ENCODE data around the gene HDGFL2. TPM values are rescaled to one million over a fixed set of nuclear protein-coding genes. Genes with fewer than 3 reads are reported as not detected.

The HDGFL2 gene
- total and polyA plus RNA-seq, 2 of the 8 experiments (the other 6 are each of a cell fraction or from before 2014, with no cell fraction given) = 31.1 to 106 TPM

GRCh38 chr19:4543842-4544647 is 71.9 kb downstream of the HDGFL2 start (continued):
- no peak for TF ChIP-seq CHD7 (IDR thresholded peaks at IDR 0.05; ENCODE audit: insufficient replicate concordance, low read length)
- no peak for TF ChIP-seq CTBP2 (IDR thresholded peaks at IDR 0.05; ENCODE audit: borderline replicate concordance, insufficient read depth, insufficient read length, low read length)
- no peak for TF ChIP-seq SIX5 (IDR thresholded peaks at IDR 0.05; ENCODE audit: low read depth, low read length)
- no peak for TF ChIP-seq GABPA (IDR thresholded peaks at IDR 0.05; ENCODE audit: borderline replicate concordance, insufficient read depth, low read length)
- TF ChIP-seq ASH2L (IDR thresholded peaks at IDR 0.05; ENCODE audit: low read length) = no peak
- TF ChIP-seq NANOG (IDR thresholded peaks at IDR 0.05; ENCODE audit: insufficient read depth, low read depth, low read length, poor library complexity, severe bottlenecking) = no peak
- no peak for TF ChIP-seq KDM1A (IDR thresholded peaks at IDR 0.05; ENCODE audit: borderline replicate concordance, low read length)
- TF ChIP-seq TAF1 (IDR thresholded peaks at IDR 0.05; ENCODE audit: low read depth, low read length) = no peak
- TF ChIP-seq HDAC2 (IDR thresholded peaks at IDR 0.05; ENCODE audit: borderline replicate concordance in 1 of 2, low read depth in 2 of 2, low read length in 2 of 2) = no peak
